HepG2 (cell line): ENCODE measurements around the gene NPHP4. TPM values are rescaled to one million over a fixed set of nuclear protein-coding genes. Genes with fewer than 3 reads are reported as not detected.

ENCODE experiments used
- DMAP1 ChIP-seq: IDR thresholded peaks from 2 replicates; pipeline ENCODE4 v1.6.1; 2016
- FOXP4 ChIP-seq: sonication (generic); formaldehyde crosslinking; IDR thresholded peaks from 2 replicates; pipeline ENCODE4 v1.4.0; 2020; ENCODE audit warnings: missing genetic modification reagents
- GRHL1 ChIP-seq: sonication (generic); formaldehyde crosslinking; conservative IDR thresholded peaks from 2 replicates; pipeline ENCODE4 v1.8.0; 2022; ENCODE audit warnings: missing genetic modification reagents
- HDAC2 ChIP-seq: sonication (generic); formaldehyde crosslinking; IDR thresholded peaks from 2 replicates; pipeline ENCODE4 v1.4.0; 2020; ENCODE audit warnings: missing genetic modification reagents
- HOXD1 ChIP-seq: sonication (generic); formaldehyde crosslinking; IDR thresholded peaks from 2 replicates; pipeline ENCODE4 v1.5.0; 2020; ENCODE audit warnings: missing genetic modification reagents
- MBD4 ChIP-seq: IDR thresholded peaks from 2 replicates; pipeline ENCODE4 v1.6.1; 2012; ENCODE audit warnings: low read length, inconsistent platforms, borderline replicate concordance
- MYNN ChIP-seq: sonication (generic); formaldehyde crosslinking; IDR thresholded peaks from 2 replicates; pipeline ENCODE4 v1.4.0; 2020; ENCODE audit warnings: mild to moderate bottlenecking, low read depth, missing genetic modification reagents
- NCOA2 ChIP-seq: sonication (generic); formaldehyde crosslinking; IDR thresholded peaks from 2 replicates; pipeline ENCODE4 v1.8.0; 2022; ENCODE audit warnings: inconsistent platforms
- NFAT5 ChIP-seq: sonication (generic); formaldehyde crosslinking; IDR thresholded peaks from 2 replicates; pipeline ENCODE4 v1.4.0; 2020; ENCODE audit warnings: missing genetic modification reagents
- PAWR ChIP-seq: sonication (generic); formaldehyde crosslinking; IDR thresholded peaks from 2 replicates; pipeline ENCODE4 v1.4.0; 2020; ENCODE audit warnings: missing genetic modification reagents, mild to moderate bottlenecking, borderline replicate concordance
- PHF21A ChIP-seq: sonication (generic); formaldehyde crosslinking; IDR thresholded peaks from 2 replicates; pipeline ENCODE4 v1.5.0; 2020; ENCODE audit warnings: mild to moderate bottlenecking, missing genetic modification reagents
- RAD51 ChIP-seq: fragments of 450-650 bp; IDR thresholded peaks from 2 replicates; pipeline ENCODE4 v1.6.1; 2016; ENCODE audit warnings: borderline replicate concordance
- SP140L ChIP-seq: sonication (generic); formaldehyde crosslinking; IDR thresholded peaks from 2 replicates; pipeline ENCODE4 v1.4.0; 2020; ENCODE audit warnings: missing genetic modification reagents, borderline replicate concordance
- TEAD2 ChIP-seq: sonication (generic); formaldehyde crosslinking; IDR thresholded peaks from 2 replicates; pipeline ENCODE4 v1.9.0; 2021; ENCODE audit warnings: missing genetic modification reagents
- THAP11 ChIP-seq: IDR thresholded peaks from 2 replicates; pipeline ENCODE4 v1.6.1; 2016; ENCODE audit warnings: missing biosample characterization, missing genetic modification reagents
- YY1 ChIP-seq: IDR thresholded peaks from 2 replicates; pipeline ENCODE4 v1.6.1; 2011; ENCODE audit warnings: low read length, low read depth, moderate library complexity, mild to moderate bottlenecking; ENCODE audit not compliant: insufficient read depth, insufficient replicate concordance
- ZFP36L1 ChIP-seq: sonication (generic); formaldehyde crosslinking; IDR thresholded peaks from 2 replicates; pipeline ENCODE4 v1.8.0; 2022; ENCODE audit warnings: mild to moderate bottlenecking, missing genetic modification reagents, moderate library complexity
- ZNF207 ChIP-seq: fragments of 450-650 bp; IDR thresholded peaks from 2 replicates; pipeline ENCODE4 v1.6.1; 2016; ENCODE audit warnings: antibody characterized with exemption, borderline replicate concordance
- ZNF577 ChIP-seq: sonication (generic); formaldehyde crosslinking; IDR thresholded peaks from 2 replicates; pipeline ENCODE4 v1.4.0; 2020; ENCODE audit warnings: mild to moderate bottlenecking, low read depth, missing genetic modification reagents, borderline replicate concordance
- ZNF780A ChIP-seq: sonication (generic); formaldehyde crosslinking; IDR thresholded peaks from 2 replicates; pipeline ENCODE4 v1.8.0; 2022; ENCODE audit warnings: mild to moderate bottlenecking, missing genetic modification reagents, moderate library complexity
- ZNF883 ChIP-seq: sonication (generic); formaldehyde crosslinking; IDR thresholded peaks from 2 replicates; pipeline ENCODE4 v1.5.1; 2020; ENCODE audit warnings: mild to moderate bottlenecking, missing genetic modification reagents; ENCODE audit errors: not compliant biosample characterization
- polyA plus RNA-seq, 8 experiments: library from polyadenylated mRNA; depleted of rRNA in 3 of 8; stranded (reverse) in 7 of 8; unstranded in 1 of 8; fragments of >200 nt; fragmentation: Illumina TruSeq in 4 of 8; extraction: Trizol in 4 of 8; gene quantifications; 2 replicates each; pipeline versions ENCODE4 v1.2.1 to v1.2.3, GENCODE V29; 2011 to 2016; ENCODE audit warnings: low read depth in 4 of 8, missing spikeins in 1 of 8, mixed read lengths in 1 of 8; ENCODE audit not compliant: insufficient read depth in 1 of 8
- total RNA-seq, 5 experiments: library from RNA; depleted of rRNA; stranded (reverse); fragments of >200 nt; fragmentation: Illumina TruSeq; extraction: Trizol; gene quantifications; 2 replicates each; pipeline ENCODE4 v1.2.3, GENCODE V29; 2016; ENCODE audit warnings: low read depth in 1 of 5

The NPHP4 gene
- total and polyA plus RNA-seq, 2 of the 13 experiments (the other 11 are each of a cell fraction or from before 2014, with no cell fraction given) = 4.4 to 6.8 TPM

GRCh38 chr1:5955479-5955977 lies 36.7 kb downstream of the NPHP4 start (continued):
- TF ChIP-seq GRHL1 (CRISPR knock-in tag) (no peak), FOXP4 (CRISPR knock-in tag) (peak; percentile 98), SP140L (CRISPR knock-in tag) (no peak), TEAD2 (CRISPR knock-in tag) (no peak), ZNF207 (no peak), ZNF780A (CRISPR knock-in tag) (no peak), RAD51 (no peak), MYNN (CRISPR knock-in tag) (no peak), NFAT5 (CRISPR knock-in tag) (no peak), HDAC2 (CRISPR knock-in tag) (peak; percentile 96), YY1 (no peak), ZNF883 (no peak), ZNF577 (CRISPR knock-in tag) (no peak), DMAP1 (peak; percentile 72; the same call in 1 of the 2 replicates), THAP11 (CRISPR knock-in tag) (peak; percentile 73), PHF21A (peak; percentile 89), ZFP36L1 (no peak), NCOA2 (CRISPR knock-in tag) (peak; percentile 98), PAWR (CRISPR knock-in tag) (no peak), MBD4 (no peak), HOXD1 (CRISPR knock-in tag) (peak; percentile 84; the same call in 1 of the 2 replicates)
